K562 (cell line): ENCODE measurements around the gene NUP107. TPM values are rescaled to one million over a fixed set of nuclear protein-coding genes. Genes with fewer than 3 reads are reported as not detected.

ENCODE experiments used
- CHCHD3 ChIP-seq: fragments of 250-450 bp; sonication (Bioruptor Pico); IDR thresholded peaks from 2 replicates; pipeline ENCODE4 v2.1.2; 2022; ENCODE audit warnings: mild to moderate bottlenecking
- HDAC1 ChIP-seq, 2 experiments: fragments of 450-650 bp; IDR thresholded peaks; 2 replicates each; pipeline ENCODE4 v1.6.1; 2016 to 2017; ENCODE audit warnings: inconsistent platforms in 1 of 2, mild to moderate bottlenecking in 1 of 2, moderate library complexity in 1 of 2
- MBD1 ChIP-seq: fragments of 250-450 bp; sonication (Bioruptor Pico); IDR thresholded peaks from 2 replicates; pipeline ENCODE4 v1.8.0; 2022; ENCODE audit warnings: inconsistent platforms
- MECOM ChIP-seq: fragments of 250-450 bp; sonication (Bioruptor Pico); IDR thresholded peaks from 2 replicates; pipeline ENCODE4 v1.8.0; 2022; ENCODE audit warnings: inconsistent platforms
- MLX ChIP-seq, 2 experiments: fragments of 450-650 bp in 1 of 2; sonication (generic) in 1 of 2; formaldehyde crosslinking; conservative IDR thresholded peaks; 2 replicates each; pipeline versions ENCODE4 v1.4.0 to v1.8.1; 2020 to 2022; ENCODE audit warnings: mild to moderate bottlenecking in 1 of 2, missing genetic modification reagents in 1 of 2
- NR1H2 ChIP-seq: sonication (generic); formaldehyde crosslinking; IDR thresholded peaks from 2 replicates; pipeline ENCODE4 v1.4.0; 2020; ENCODE audit warnings: mild to moderate bottlenecking, missing genetic modification reagents
- POLR2A ChIP-seq: fragments of 450-650 bp; conservative IDR thresholded peaks from 2 replicates; pipeline ENCODE4 v1.6.1; 2016
- POLR2H ChIP-seq: IDR thresholded peaks from 2 replicates; pipeline ENCODE4 v1.6.1; 2016; ENCODE audit warnings: missing genetic modification characterization, low read depth, mild to moderate bottlenecking, control low read depth, missing compliant biosample characterization, moderate library complexity
- RCOR1 ChIP-seq, 2 experiments: IDR thresholded peaks; 2 replicates each; pipeline ENCODE4 v1.6.1; 2012; ENCODE audit warnings: low read depth in 2 of 2, low read length in 2 of 2, borderline replicate concordance in 1 of 2, improper control_type of control experiment in 1 of 2
- SOX6 ChIP-seq: fragments of 450-650 bp; IDR thresholded peaks from 2 replicates; pipeline ENCODE4 v1.6.1; 2014; ENCODE audit warnings: mild to moderate bottlenecking
- TGIF2 ChIP-seq: sonication (generic); formaldehyde crosslinking; IDR thresholded peaks from 2 replicates; pipeline ENCODE4 v1.8.1; 2022; ENCODE audit warnings: mild to moderate bottlenecking, missing genetic modification reagents, moderate library complexity
- ZBED1 ChIP-seq: IDR thresholded peaks from 2 replicates; pipeline ENCODE4 v1.6.1; 2014
- ZNF232 ChIP-seq: sonication (generic); formaldehyde crosslinking; IDR thresholded peaks from 2 replicates; pipeline ENCODE4 v1.8.0; 2022; ENCODE audit warnings: mild to moderate bottlenecking, missing genetic modification reagents
- ZNF347 ChIP-seq: fragments of 450-650 bp; formaldehyde crosslinking; IDR thresholded peaks from 2 replicates; pipeline ENCODE4 v1.4.0; 2020; ENCODE audit warnings: low read depth, mild to moderate bottlenecking, moderate library complexity
- polyA plus RNA-seq, 8 experiments: library from polyadenylated mRNA; depleted of rRNA in 4 of 8; stranded (reverse) in 5 of 8; unstranded in 3 of 8; fragments of >200 nt; fragmentation: Nextera tagmentation in 2 of 8; fragmentation: Illumina TruSeq in 1 of 8; extraction: Ambion mirVana in 2 of 8; extraction: Trizol in 1 of 8; gene quantifications; 2 replicates each; pipeline versions ENCODE4 v1.2.1 to v1.2.3, GENCODE V29; 2011 to 2014; ENCODE audit warnings: inconsistent platforms in 1 of 8, missing spikeins in 1 of 8
- total RNA-seq, 7 experiments: library from RNA; depleted of rRNA in 6 of 7; stranded (reverse); fragments of >200 nt in 6 of 7; fragmentation: Illumina TruSeq in 2 of 7; extraction: Trizol in 2 of 7; gene quantifications; 2 replicates each; pipeline versions ENCODE4 v1.2.1 to v1.2.3, GENCODE V29; 2011 to 2021; ENCODE audit warnings: low replicate concordance in 1 of 7
- TF ChIP-seq, protein P1 (sequence below): fragments of 250-450 bp; sonication (Bioruptor Pico); IDR thresholded peaks from 2 replicates; pipeline ENCODE4 v1.5.0; 2021; ENCODE audit warnings: mild to moderate bottlenecking, borderline replicate concordance
- TF ChIP-seq, protein P2 (sequence below), 2 experiments: fragments of 450-650 bp; formaldehyde crosslinking in 1 of 2; IDR thresholded peaks; 2 replicates each; pipeline versions ENCODE4 v1.4.0 to v1.6.1; 2014 to 2020; ENCODE audit warnings: mild to moderate bottlenecking in 2 of 2, borderline replicate concordance in 1 of 2, low read depth in 1 of 2

The NUP107 gene
- total and polyA plus RNA-seq, 9 of the 15 experiments (the other 6 are each of a cell fraction or from before 2014, with no cell fraction given), result 129 to 277 (median 199) TPM

- TF ChIP-seq, protein P1, sequence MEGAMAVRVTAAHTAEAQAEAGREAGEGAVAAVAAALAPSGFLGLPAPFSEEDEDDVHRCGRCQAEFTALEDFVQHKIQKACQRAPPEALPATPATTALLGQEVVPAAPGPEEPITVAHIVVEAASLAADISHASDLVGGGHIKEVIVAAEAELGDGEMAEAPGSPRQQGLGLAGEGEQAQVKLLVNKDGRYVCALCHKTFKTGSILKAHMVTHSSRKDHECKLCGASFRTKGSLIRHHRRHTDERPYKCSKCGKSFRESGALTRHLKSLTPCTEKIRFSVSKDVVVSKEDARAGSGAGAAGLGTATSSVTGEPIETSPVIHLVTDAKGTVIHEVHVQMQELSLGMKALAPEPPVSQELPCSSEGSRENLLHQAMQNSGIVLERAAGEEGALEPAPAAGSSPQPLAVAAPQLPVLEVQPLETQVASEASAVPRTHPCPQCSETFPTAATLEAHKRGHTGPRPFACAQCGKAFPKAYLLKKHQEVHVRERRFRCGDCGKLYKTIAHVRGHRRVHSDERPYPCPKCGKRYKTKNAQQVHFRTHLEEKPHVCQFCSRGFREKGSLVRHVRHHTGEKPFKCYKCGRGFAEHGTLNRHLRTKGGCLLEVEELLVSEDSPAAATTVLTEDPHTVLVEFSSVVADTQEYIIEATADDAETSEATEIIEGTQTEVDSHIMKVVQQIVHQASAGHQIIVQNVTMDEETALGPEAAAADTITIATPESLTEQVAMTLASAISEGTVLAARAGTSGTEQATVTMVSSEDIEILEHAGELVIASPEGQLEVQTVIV, result no peak
- TF ChIP-seq MBD1 (CRISPR knock-in tag), result no peak
- no peak for TF ChIP-seq ZNF347 (CRISPR knock-in tag)
- peak; percentile 7 for TF ChIP-seq POLR2A
- TF ChIP-seq MECOM, result no peak
- TF ChIP-seq SOX6, result 0 out of 2 replicates have a peak, but pooled peaks have one; percentile 14
- TF ChIP-seq, protein P2, sequence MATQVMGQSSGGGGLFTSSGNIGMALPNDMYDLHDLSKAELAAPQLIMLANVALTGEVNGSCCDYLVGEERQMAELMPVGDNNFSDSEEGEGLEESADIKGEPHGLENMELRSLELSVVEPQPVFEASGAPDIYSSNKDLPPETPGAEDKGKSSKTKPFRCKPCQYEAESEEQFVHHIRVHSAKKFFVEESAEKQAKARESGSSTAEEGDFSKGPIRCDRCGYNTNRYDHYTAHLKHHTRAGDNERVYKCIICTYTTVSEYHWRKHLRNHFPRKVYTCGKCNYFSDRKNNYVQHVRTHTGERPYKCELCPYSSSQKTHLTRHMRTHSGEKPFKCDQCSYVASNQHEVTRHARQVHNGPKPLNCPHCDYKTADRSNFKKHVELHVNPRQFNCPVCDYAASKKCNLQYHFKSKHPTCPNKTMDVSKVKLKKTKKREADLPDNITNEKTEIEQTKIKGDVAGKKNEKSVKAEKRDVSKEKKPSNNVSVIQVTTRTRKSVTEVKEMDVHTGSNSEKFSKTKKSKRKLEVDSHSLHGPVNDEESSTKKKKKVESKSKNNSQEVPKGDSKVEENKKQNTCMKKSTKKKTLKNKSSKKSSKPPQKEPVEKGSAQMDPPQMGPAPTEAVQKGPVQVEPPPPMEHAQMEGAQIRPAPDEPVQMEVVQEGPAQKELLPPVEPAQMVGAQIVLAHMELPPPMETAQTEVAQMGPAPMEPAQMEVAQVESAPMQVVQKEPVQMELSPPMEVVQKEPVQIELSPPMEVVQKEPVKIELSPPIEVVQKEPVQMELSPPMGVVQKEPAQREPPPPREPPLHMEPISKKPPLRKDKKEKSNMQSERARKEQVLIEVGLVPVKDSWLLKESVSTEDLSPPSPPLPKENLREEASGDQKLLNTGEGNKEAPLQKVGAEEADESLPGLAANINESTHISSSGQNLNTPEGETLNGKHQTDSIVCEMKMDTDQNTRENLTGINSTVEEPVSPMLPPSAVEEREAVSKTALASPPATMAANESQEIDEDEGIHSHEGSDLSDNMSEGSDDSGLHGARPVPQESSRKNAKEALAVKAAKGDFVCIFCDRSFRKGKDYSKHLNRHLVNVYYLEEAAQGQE (IDR thresholded peaks at IDR 0.05; ENCODE audit: borderline replicate concordance), result peak; percentile 38; the same call in 1 of the 2 replicates
- TF ChIP-seq, protein P2 (CRISPR knock-in tag; IDR thresholded peaks at IDR 0.05; ENCODE audit: low read depth), result no peak
- TF ChIP-seq ZNF232 (CRISPR knock-in tag), result no peak
- no peak for TF ChIP-seq HDAC1 (IDR thresholded peaks at IDR 0.05)
- TF ChIP-seq NR1H2, result no peak
- 0 out of 2 replicates have a peak, but pooled peaks have one; percentile 18 for TF ChIP-seq POLR2H (tag)
- TF ChIP-seq ZBED1, result no peak
- TF ChIP-seq TGIF2 (CRISPR knock-in tag), result no peak
- TF ChIP-seq MLX (CRISPR knock-in tag; conservative IDR thresholded peaks at IDR 0.05), result no peak
- 0 out of 4 replicates have a peak, but pooled peaks of 1 of the 2 experiments have one; percentile 26 for TF ChIP-seq RCOR1 (IDR thresholded peaks at IDR 0.05; ENCODE audit: borderline replicate concordance in 1 of 2, low read depth in 2 of 2, low read length in 2 of 2)
- TF ChIP-seq CHCHD3, result no peak
Measured at GRCh38 chr12:68665016-68665569, 21.7 kb upstream of the NUP107 start (continued).
